K562 (cell line): Measurements from ENCODE around the gene KLHL18. TPM values are rescaled to one million over a fixed set of nuclear protein-coding genes. Genes with fewer than 3 reads are reported as not detected.

ENCODE experiments used
- ADNP ChIP-seq: fragments of 200-800 bp; sonication (Bioruptor generic); IDR thresholded peaks from 2 replicates; pipeline ENCODE4 v1.6.1; 2016; ENCODE audit warnings: missing genetic modification characterization, missing compliant biosample characterization
- BHLHE40 ChIP-seq: IDR thresholded peaks from 2 replicates; pipeline ENCODE4 v1.6.1; 2011; ENCODE audit warnings: low read length, improper control_type of control experiment
- COPS2 ChIP-seq: fragments of 450-650 bp; conservative IDR thresholded peaks from 2 replicates; pipeline ENCODE4 v1.6.1; 2016; ENCODE audit warnings: mild to moderate bottlenecking, moderate library complexity
- E4F1 ChIP-seq: fragments of 250-450 bp; sonication (Bioruptor Pico); IDR thresholded peaks from 2 replicates; pipeline ENCODE4 v1.5.0; 2021; ENCODE audit warnings: mild to moderate bottlenecking, borderline replicate concordance
- ETV6 ChIP-seq, 3 experiments: fragments of 150-350 bp in 1 of 3; sonication (generic) in 1 of 3; formaldehyde crosslinking in 1 of 3; IDR thresholded peaks; 2 replicates each; pipeline versions ENCODE4 v1.6.1 to v1.8.0; 2014 to 2022; ENCODE audit warnings: borderline replicate concordance in 2 of 3, low read depth in 2 of 3, antibody characterized with exemption in 1 of 3, low read length in 1 of 3, mild to moderate bottlenecking in 1 of 3, missing genetic modification reagents in 1 of 3
- FOSL1 ChIP-seq: fragments of 200-800 bp; sonication (Bioruptor generic); conservative IDR thresholded peaks from 2 replicates; pipeline ENCODE4 v1.6.1; 2016; ENCODE audit warnings: missing genetic modification characterization, missing compliant biosample characterization
- HOMEZ ChIP-seq: fragments of 250-450 bp; sonication (Bioruptor Pico); IDR thresholded peaks from 2 replicates; pipeline ENCODE4 v1.4.0; 2020; ENCODE audit warnings: mild to moderate bottlenecking, moderate library complexity
- LCOR ChIP-seq: sonication (generic); formaldehyde crosslinking; IDR thresholded peaks from 2 replicates; pipeline ENCODE4 v1.8.0; 2022; ENCODE audit warnings: mild to moderate bottlenecking, missing genetic modification reagents
- NFE2 ChIP-seq: IDR thresholded peaks from 2 replicates; pipeline ENCODE4 v1.6.1; 2014; ENCODE audit warnings: antibody characterized with exemption, low read depth
- POLR2A ChIP-seq: fragments of 450-650 bp; conservative IDR thresholded peaks from 2 replicates; pipeline ENCODE4 v1.6.1; 2016
- POLR3A ChIP-seq: IDR thresholded peaks from 2 replicates; pipeline ENCODE4 v1.6.1; 2011; ENCODE audit warnings: borderline replicate concordance, mild to moderate bottlenecking, moderate library complexity; ENCODE audit not compliant: insufficient read length, insufficient read depth; ENCODE audit errors: extremely low read depth
- POLR3G ChIP-seq: IDR thresholded peaks from 2 replicates; pipeline ENCODE4 v1.6.1; 2011; ENCODE audit not compliant: insufficient read length, insufficient replicate concordance; ENCODE audit errors: extremely low read depth
- SIN3B ChIP-seq: fragments of 450-650 bp; IDR thresholded peaks from 2 replicates; pipeline ENCODE4 v1.6.1; 2017; ENCODE audit warnings: low read depth, mild to moderate bottlenecking, moderate library complexity
- SIRT6 ChIP-seq: IDR thresholded peaks from one replicate; pipeline ENCODE4 v1.6.1; 2012; ENCODE audit warnings: low read depth, mild to moderate bottlenecking, control low read depth, inconsistent platforms, low read length, moderate library complexity
- SMARCB1 ChIP-seq: IDR thresholded peaks from 2 replicates; pipeline ENCODE4 v1.6.1; 2011; ENCODE audit warnings: improper control_type of control experiment, low read depth; ENCODE audit not compliant: insufficient read length
- TCF3 ChIP-seq: sonication (generic); formaldehyde crosslinking; IDR thresholded peaks from 2 replicates; pipeline ENCODE4 v1.4.0; 2020; ENCODE audit warnings: mild to moderate bottlenecking, missing genetic modification reagents
- TCF7 ChIP-seq: sonication (generic); IDR thresholded peaks from 2 replicates; pipeline ENCODE4 v1.6.1; 2016; ENCODE audit warnings: antibody characterized with exemption, borderline replicate concordance
- TEAD1 ChIP-seq, 2 experiments: fragments of 450-650 bp in 1 of 2; sonication (generic) in 1 of 2; formaldehyde crosslinking; IDR thresholded peaks; 2 replicates each; pipeline versions ENCODE4 v1.4.0 to v1.8.0; 2020 to 2022; ENCODE audit warnings: mild to moderate bottlenecking in 2 of 2, missing genetic modification reagents in 1 of 2
- THAP12 ChIP-seq: fragments of 250-450 bp; sonication (Bioruptor Pico); IDR thresholded peaks from 2 replicates; pipeline ENCODE4 v1.9.0; 2021; ENCODE audit warnings: mild to moderate bottlenecking, inconsistent platforms
- ZC3H4 ChIP-seq: sonication (generic); formaldehyde crosslinking; IDR thresholded peaks from 2 replicates; pipeline ENCODE4 v1.9.0; 2021; ENCODE audit warnings: missing genetic modification reagents, borderline replicate concordance
- ZNF77 ChIP-seq: fragments of 250-450 bp; sonication (Bioruptor Pico); IDR thresholded peaks from 2 replicates; pipeline ENCODE4 v1.5.0; 2020
- polyA plus RNA-seq, 8 experiments: library from polyadenylated mRNA; depleted of rRNA in 4 of 8; stranded (reverse) in 5 of 8; unstranded in 3 of 8; fragments of >200 nt; fragmentation: Nextera tagmentation in 2 of 8; fragmentation: Illumina TruSeq in 1 of 8; extraction: Ambion mirVana in 2 of 8; extraction: Trizol in 1 of 8; gene quantifications; 2 replicates each; pipeline versions ENCODE4 v1.2.1 to v1.2.3, GENCODE V29; 2011 to 2014; ENCODE audit warnings: inconsistent platforms in 1 of 8, missing spikeins in 1 of 8
- total RNA-seq, 7 experiments: library from RNA; depleted of rRNA in 6 of 7; stranded (reverse); fragments of >200 nt in 6 of 7; fragmentation: Illumina TruSeq in 2 of 7; extraction: Trizol in 2 of 7; gene quantifications; 2 replicates each; pipeline versions ENCODE4 v1.2.1 to v1.2.3, GENCODE V29; 2011 to 2021; ENCODE audit warnings: low replicate concordance in 1 of 7

KLHL18 gene
- total and polyA plus RNA-seq, 9 of the 15 experiments (the other 6 are each of a cell fraction or from before 2014, with no cell fraction given) = 26.7 to 97.5 (median 48.7) TPM

GRCh38 chr3:47347217-47347801 lies 64.6 kb downstream of the KLHL18 start (continued):
- TF ChIP-seq E4F1 (no peak), ZNF77 (CRISPR knock-in tag) (no peak), TCF7 (no peak), SMARCB1 (no peak), POLR3G (no peak), SIRT6 (no peak), POLR3A (no peak), BHLHE40 (peak; percentile 67), LCOR (CRISPR knock-in tag) (peak; percentile 99), HOMEZ (CRISPR knock-in tag) (no peak), ZC3H4 (no peak), SIN3B (no peak), COPS2 (no peak), TEAD1 (CRISPR knock-in tag; IDR thresholded peaks at IDR 0.05) (peak; percentile 86 to 92), POLR2A (no peak; the same call in 1 of the 2 replicates), ADNP (tag) (no peak), THAP12 (no peak), ETV6 (IDR thresholded peaks at IDR 0.05; ENCODE audit: borderline replicate concordance in 1 of 2, low read depth in 2 of 2, low read length in 1 of 2) (no peak; a peak in 1 of 4 replicates), ETV6 (CRISPR knock-in tag; IDR thresholded peaks at IDR 0.05; ENCODE audit: borderline replicate concordance) (no peak), NFE2 (no peak), FOSL1 (tag) (peak; percentile 88), TCF3 (peak; percentile 95)
